ENCODE measurements around the gene ZNF324. TPM values are rescaled to one million over a fixed set of nuclear protein-coding genes. Genes with fewer than 3 reads are reported as not detected.
A peak's percentile ranks its signal among the peaks of the same experiment; 100 is the strongest.

Gene ZNF324
- polyA plus RNA-seq, 1 of the 3 experiments (the other 2 are of a cell fraction): 5.6 TPM

DNA sequence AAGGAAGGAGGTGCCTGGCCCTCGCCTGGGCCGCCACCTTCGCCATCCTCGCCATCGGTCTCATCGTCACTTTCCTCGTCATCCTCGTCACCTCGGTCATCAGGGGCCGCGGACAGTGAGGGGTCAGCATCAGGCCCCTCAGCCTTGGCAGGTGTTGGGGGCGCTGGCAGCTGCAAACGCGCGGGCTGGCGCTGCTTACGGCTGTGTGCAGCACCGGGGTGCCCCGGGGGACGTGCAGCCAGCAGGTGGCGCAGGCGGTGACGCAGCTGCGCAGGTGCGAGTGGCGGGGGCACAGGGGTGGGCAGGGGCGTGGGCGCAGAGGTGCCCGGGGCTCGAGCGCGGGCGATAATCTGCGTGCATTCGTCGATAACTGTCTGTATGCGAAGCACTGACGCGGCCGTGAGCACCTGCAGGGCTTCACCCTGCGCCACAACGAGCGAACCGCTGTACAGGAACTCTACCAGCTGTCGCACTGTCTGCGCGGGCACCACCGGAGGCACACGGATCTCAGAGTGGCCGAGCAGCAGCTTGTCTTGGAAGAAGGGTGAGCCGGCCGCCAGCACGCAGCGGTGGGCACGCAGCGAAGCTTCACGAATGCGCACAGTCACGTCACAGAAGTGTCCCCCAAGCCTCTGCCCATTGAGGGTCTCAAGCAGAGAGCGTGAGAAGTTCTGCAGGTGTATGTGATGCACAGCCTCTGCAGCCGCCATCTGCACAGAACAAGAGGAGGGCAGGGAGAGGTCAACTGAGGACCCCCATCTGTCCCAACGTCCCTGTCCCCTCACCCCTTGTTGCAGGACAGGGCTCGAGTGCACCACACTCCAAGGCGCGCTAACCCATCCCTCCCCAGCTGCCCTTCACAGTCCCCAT is 50.3 kb downstream of the ZNF324 start:
- H3K79me2 ChIP-seq (ENCODE audit: insufficient read depth): peaks cover 63% of the 10 kb centered on the region
- CTCF ChIA-PET: interaction anchor here (0.8 to 4.7 kb wide), 5 partner anchors 9 to 138 kb away, joined by 3 to 81 read pairs (median 23); partner anchors contain the start of genes CHMP2A and UBE2M
- H3K27ac ChIP-seq (ENCODE audit: low read depth in 2 of 2, low read length in 1 of 2): no peak overlapping the region
- no peak overlapping the region for H3K9ac ChIP-seq
- H3K4me2 ChIP-seq: peak overlapping the region; percentile 98; the same call in 1 of the 2 replicates
- peaks cover 23% of the 10 kb centered on the region for H3F3A ChIP-seq (replicated peaks; ENCODE audit: insufficient read depth)
- POLR2A ChIA-PET: no interaction called here
- H3K9me2 ChIP-seq: no peaks in the 10 kb centered on the region
- no peaks in the 10 kb centered on the region for H3K9me3 ChIP-seq
- no peak for TF ChIP-seq RCOR1 (IDR thresholded peaks at IDR 0.05; ENCODE audit: low read length)
- TF ChIP-seq GABPA (IDR thresholded peaks at IDR 0.05; ENCODE audit: low read depth): no peak
- TF ChIP-seq NRF1 (IDR thresholded peaks at IDR 0.05; ENCODE audit: low read depth, low read length): no peak
- TF ChIP-seq POLR2AphosphoS5 (IDR thresholded peaks at IDR 0.05; ENCODE audit: low read depth, low read length): no peak
- no peak for TF ChIP-seq CHD2 (IDR thresholded peaks at IDR 0.05; ENCODE audit: low read length, partially characterized antibody)
- no peak for TF ChIP-seq NFIC (IDR thresholded peaks at IDR 0.05; ENCODE audit: borderline replicate concordance)
- TF ChIP-seq, protein P1, sequence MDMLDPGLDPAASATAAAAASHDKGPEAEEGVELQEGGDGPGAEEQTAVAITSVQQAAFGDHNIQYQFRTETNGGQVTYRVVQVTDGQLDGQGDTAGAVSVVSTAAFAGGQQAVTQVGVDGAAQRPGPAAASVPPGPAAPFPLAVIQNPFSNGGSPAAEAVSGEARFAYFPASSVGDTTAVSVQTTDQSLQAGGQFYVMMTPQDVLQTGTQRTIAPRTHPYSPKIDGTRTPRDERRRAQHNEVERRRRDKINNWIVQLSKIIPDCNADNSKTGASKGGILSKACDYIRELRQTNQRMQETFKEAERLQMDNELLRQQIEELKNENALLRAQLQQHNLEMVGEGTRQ (IDR thresholded peaks at IDR 0.05; ENCODE audit: borderline replicate concordance, low read depth, low read length): no peak
- no peak for DNase-seq
- H3K4me3 ChIP-seq (ENCODE audit: low read depth in 2 of 2, low read length in 1 of 2): no peak overlapping the region
- no peaks in the 10 kb centered on the region; the same call in 1 of the 2 replicates for H4K20me1 ChIP-seq (ENCODE audit: insufficient read depth)
- peaks cover 9 to 28% of the 10 kb centered on the region in 2 experiments for H3K36me3 ChIP-seq (replicated peaks in 1 of 2; ENCODE audit: control insufficient read depth in 1 of 2, insufficient read depth in 2 of 2, low read length in 1 of 2)
- no peaks in the 10 kb centered on the region for H3K27me3 ChIP-seq (ENCODE audit: insufficient read depth)
- peaks cover 0 to 36% of the 10 kb centered on the region in 2 experiments; a peak in 1 of 4 replicates for H3K4me1 ChIP-seq (ENCODE audit: control insufficient read depth in 1 of 2, insufficient read depth in 2 of 2, low read depth in 1 of 2, low read length in 1 of 2)
- H2AFZ ChIP-seq (ENCODE audit: low read depth): no peak overlapping the region
- 95% methylated on average over 64 of the region's 65 CpGs for WGBS (ENCODE audit: low lambda C conversion rate)

DNA sequence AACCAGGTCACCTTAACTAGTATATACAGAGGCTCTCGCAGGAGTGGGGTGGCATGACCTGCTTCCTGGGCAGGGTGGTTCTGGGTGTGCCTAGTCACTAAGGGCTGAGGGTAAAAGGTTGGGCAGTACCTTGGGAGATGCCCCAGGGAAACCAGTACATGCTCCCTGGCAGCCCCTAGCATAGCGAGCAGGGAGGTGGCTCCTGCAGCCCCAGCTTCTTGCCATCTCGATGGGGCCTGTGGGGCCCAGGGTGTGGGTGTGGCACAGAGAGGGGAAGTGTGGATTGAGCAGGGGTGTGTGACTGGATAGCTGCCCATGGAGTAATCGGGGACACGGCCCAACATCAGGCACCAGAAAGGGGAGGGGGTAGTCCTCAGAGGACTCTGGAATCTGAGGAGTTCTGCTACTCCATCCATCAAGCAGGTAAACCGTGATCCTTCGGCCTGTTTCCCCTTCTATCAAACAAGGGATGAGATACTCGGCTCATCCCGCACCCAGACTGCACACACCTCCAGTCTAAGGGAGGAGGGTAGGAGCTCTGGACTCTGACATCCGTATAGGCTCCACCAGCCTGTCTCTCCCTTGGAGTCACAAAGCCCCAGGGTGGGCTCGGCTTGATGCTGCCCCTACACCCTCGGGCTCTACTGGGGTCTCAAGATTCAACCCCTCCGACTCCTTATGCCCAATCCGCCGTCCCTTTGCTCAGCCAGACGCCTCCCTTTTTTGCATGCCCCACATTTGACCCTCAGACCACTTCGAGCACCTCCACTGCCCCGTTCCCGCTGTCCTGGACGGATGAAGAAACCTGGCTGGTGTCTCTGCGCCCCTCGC is 51.6 kb downstream of the ZNF324 start:
- POLR2A ChIA-PET: interaction anchor here (1.0 to 3.8 kb wide), 8 partner anchors 20 to 192 kb away, joined by 3 to 49 read pairs (median 11); partner anchors contain the start of genes CHMP2A, RPS5, TRIM28 and UBE2M
- CTCF ChIA-PET: interaction anchor here (0.8 to 4.7 kb wide), 31 partner anchors 10 to 191 kb away, joined by 3 to 81 read pairs (median 5); partner anchors contain the start of genes CHMP2A, TRIM28, UBE2M and ZNF446
- 5% methylated on average over 15 of the region's 22 CpGs for WGBS (ENCODE audit: low lambda C conversion rate)

More for the DNA sequence above, 51.6 kb downstream of the ZNF324 start:
- H3F3A ChIP-seq (replicated peaks; ENCODE audit: insufficient read depth): peaks cover 19% of the 10 kb centered on the region
- H3K4me2 ChIP-seq: peak overlapping the region; percentile 98
- no peaks in the 10 kb centered on the region for H3K9me2 ChIP-seq
- no peaks in the 10 kb centered on the region for H3K9me3 ChIP-seq
- no peaks in the 10 kb centered on the region for H3K27me3 ChIP-seq (ENCODE audit: insufficient read depth)
- peak overlapping the region; percentile 92 to 97 for H3K27ac ChIP-seq (ENCODE audit: low read depth in 2 of 2, low read length in 1 of 2)
- peaks cover 0 to 36% of the 10 kb centered on the region in 2 experiments; a peak in 1 of 4 replicates for H3K4me1 ChIP-seq (ENCODE audit: control insufficient read depth in 1 of 2, insufficient read depth in 2 of 2, low read depth in 1 of 2, low read length in 1 of 2)
- no peaks in the 10 kb centered on the region; the same call in 1 of the 2 replicates for H4K20me1 ChIP-seq (ENCODE audit: insufficient read depth)
- peak; percentile 39 for DNase-seq
- peaks cover 6 to 19% of the 10 kb centered on the region in 2 experiments for H3K36me3 ChIP-seq (replicated peaks in 1 of 2; ENCODE audit: control insufficient read depth in 1 of 2, insufficient read depth in 2 of 2, low read length in 1 of 2)
- peak overlapping the region; percentile 93 for H3K9ac ChIP-seq
- peak overlapping the region; percentile 75 to 83 for H3K4me3 ChIP-seq (ENCODE audit: low read depth in 2 of 2, low read length in 1 of 2)
- TF ChIP-seq, protein P2, sequence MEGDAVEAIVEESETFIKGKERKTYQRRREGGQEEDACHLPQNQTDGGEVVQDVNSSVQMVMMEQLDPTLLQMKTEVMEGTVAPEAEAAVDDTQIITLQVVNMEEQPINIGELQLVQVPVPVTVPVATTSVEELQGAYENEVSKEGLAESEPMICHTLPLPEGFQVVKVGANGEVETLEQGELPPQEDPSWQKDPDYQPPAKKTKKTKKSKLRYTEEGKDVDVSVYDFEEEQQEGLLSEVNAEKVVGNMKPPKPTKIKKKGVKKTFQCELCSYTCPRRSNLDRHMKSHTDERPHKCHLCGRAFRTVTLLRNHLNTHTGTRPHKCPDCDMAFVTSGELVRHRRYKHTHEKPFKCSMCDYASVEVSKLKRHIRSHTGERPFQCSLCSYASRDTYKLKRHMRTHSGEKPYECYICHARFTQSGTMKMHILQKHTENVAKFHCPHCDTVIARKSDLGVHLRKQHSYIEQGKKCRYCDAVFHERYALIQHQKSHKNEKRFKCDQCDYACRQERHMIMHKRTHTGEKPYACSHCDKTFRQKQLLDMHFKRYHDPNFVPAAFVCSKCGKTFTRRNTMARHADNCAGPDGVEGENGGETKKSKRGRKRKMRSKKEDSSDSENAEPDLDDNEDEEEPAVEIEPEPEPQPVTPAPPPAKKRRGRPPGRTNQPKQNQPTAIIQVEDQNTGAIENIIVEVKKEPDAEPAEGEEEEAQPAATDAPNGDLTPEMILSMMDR (IDR thresholded peaks at IDR 0.05): peak; percentile 49; the same call in 1 of the 2 replicates
- TF ChIP-seq TEAD4 (IDR thresholded peaks at IDR 0.05; ENCODE audit: borderline replicate concordance, insufficient read depth): no peak
- no peak overlapping the region for H2AFZ ChIP-seq (ENCODE audit: low read depth)
- H3K79me2 ChIP-seq (ENCODE audit: insufficient read depth): peaks cover 57% of the 10 kb centered on the region
